ENCODE data around the gene PLET1. TPM values are rescaled to one million over a fixed set of nuclear protein-coding genes. Genes with fewer than 3 reads are reported as not detected.

PLET1 gene, protein sequence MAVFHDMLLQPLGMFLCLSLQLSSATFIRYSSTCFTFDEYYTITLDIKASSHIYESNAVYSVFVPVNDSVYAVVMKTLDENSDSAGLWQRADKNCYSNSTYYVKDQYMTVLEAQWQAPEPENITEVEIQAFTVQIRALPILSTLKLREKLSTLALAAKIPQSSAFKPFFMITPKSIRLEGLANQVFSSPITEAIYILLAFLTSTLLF
- 0.26 TPM in 1 of 2 replicates, not detected in the other for total RNA-seq (2014; rRNA removed)
- Bru-seq, nascent RNA, result percentile 12 among the genes with signal in this experiment
- percentile 7 among the genes with signal in this experiment for BruChase-seq, experiment 1, labeled RNA remaining after a 6-hour chase
- not detected for BruChase-seq, experiment 2, labeled RNA remaining after a 2-hour chase
- long read RNA-seq, partial matches to known transcripts, result 0 of 1 reads
- long read RNA-seq, other reads (novel, unspliced or antisense), result 1 of 1 reads

DNA sequence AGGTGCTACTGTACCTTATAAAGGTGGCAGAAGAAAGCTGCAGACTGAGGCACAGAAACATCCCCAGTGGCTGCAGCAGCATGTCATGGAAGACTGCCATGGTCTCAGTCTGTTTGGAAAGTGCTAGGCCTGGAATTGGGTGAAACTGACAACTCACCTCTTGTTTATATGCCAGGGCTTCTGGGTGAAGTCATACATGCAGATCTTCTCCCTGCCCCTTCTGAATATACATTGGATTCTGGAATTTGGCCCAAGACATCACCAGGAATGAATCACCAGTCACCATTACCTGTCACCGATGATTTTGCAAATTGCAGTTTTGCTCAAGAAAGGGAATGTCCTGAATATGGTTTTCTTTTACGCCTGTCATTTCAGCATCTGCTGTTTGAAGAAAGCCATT is at the start of gene PLET1:
PLET1 (minus strand) TSS at position 371 of the 400 bp plus-strand sequence; CDS start at position 100, 271 bp downstream.
- peak; percentile 83 for ATAC-seq
- Histone ChIP-seq H3K36me3 (ENCODE audit: low read depth, low read length) (no peaks in the 10 kb centered on the region), H3K79me2 (ENCODE audit: low read length) (no peaks in the 10 kb centered on the region), H3K4me3 (ENCODE audit: low read length) (no peak within 1 kb of the TSS), H3K4me2 (ENCODE audit: low read length) (peak within 1 kb of the TSS; percentile 27), H3K9me3 (ENCODE audit: low read length) (no peaks in the 10 kb centered on the region), H3K9ac (ENCODE audit: low read length) (peak within 1 kb of the TSS; percentile 3; the same call in 1 of the 2 replicates), H2AFZ (ENCODE audit: low read length) (peak within 1 kb of the TSS; percentile 23; the same call in 1 of the 2 replicates), H3K4me1 (ENCODE audit: insufficient read depth, low read length) (peaks cover 18% of the 10 kb centered on the region), H3F3A (ENCODE audit: low read length, unreplicated experiment) (no peaks in the 10 kb centered on the region), H3K27me3 (ENCODE audit: low read length) (no peaks in the 10 kb centered on the region), H4K20me1 (ENCODE audit: low read length) (no peaks in the 10 kb centered on the region), H3K9me2 (replicated peaks; ENCODE audit: low read length) (no peaks in the 10 kb centered on the region), H3K27ac (ENCODE audit: low read length) (peak within 1 kb of the TSS; percentile 48)
- TF ChIP-seq, protein P1, sequence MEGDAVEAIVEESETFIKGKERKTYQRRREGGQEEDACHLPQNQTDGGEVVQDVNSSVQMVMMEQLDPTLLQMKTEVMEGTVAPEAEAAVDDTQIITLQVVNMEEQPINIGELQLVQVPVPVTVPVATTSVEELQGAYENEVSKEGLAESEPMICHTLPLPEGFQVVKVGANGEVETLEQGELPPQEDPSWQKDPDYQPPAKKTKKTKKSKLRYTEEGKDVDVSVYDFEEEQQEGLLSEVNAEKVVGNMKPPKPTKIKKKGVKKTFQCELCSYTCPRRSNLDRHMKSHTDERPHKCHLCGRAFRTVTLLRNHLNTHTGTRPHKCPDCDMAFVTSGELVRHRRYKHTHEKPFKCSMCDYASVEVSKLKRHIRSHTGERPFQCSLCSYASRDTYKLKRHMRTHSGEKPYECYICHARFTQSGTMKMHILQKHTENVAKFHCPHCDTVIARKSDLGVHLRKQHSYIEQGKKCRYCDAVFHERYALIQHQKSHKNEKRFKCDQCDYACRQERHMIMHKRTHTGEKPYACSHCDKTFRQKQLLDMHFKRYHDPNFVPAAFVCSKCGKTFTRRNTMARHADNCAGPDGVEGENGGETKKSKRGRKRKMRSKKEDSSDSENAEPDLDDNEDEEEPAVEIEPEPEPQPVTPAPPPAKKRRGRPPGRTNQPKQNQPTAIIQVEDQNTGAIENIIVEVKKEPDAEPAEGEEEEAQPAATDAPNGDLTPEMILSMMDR (conservative IDR thresholded peaks at IDR 0.05; ENCODE audit: low read depth, low read length), result no peak
- TF ChIP-seq EZH2phosphoT487 (IDR thresholded peaks at IDR 0.05; ENCODE audit: borderline replicate concordance, low read length) (no peak), EZH2 (IDR thresholded peaks at IDR 0.05; ENCODE audit: low read length, unreplicated experiment) (no peak)
- ChIA-PET POLR2A (ENCODE audit: unreplicated experiment) (no interaction called here), CTCF (no interaction called here)
- intact Hi-C loops (cut with micrococcal nuclease), result loop anchor here (5.0 kb wide), 1 partner anchor 43 kb away; no protein-coding TSS in a partner anchor
- peak; percentile 83 for DNase-seq
- no TSS peak for BruUV-seq (replicated peaks)

DNA sequence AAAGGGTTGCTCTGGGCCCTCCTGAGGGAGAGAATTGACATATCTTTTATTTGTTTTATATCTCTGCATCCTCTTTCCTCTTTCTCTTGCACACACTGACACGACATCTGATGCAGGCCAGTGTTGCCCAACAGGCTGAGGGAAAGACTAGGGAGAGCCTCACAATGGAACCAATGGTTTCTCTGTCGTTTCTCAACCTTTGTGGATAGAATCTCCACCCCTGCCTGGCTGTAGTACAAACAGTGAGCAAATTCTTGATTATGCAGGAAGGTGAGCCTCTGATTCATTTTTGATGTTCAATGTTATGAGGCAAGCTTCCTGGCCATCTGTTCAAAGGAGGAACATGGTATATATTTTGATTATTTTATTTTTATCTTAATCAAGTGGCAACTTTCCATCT is 49.8 kb upstream of the PLET1 start:
- ChIA-PET CTCF (no interaction called here), POLR2A (ENCODE audit: unreplicated experiment) (no interaction called here)
- no peaks in the 10 kb centered on the region for H3K9me2 ChIP-seq (replicated peaks; ENCODE audit: low read length)
- intact Hi-C loops (cut with micrococcal nuclease), result no loop called here
- ATAC-seq, result peak; percentile 46
- H3K9ac ChIP-seq (ENCODE audit: low read length), result no peak overlapping the region
- no TSS peak for BruUV-seq (replicated peaks)
- H3K27me3 ChIP-seq (ENCODE audit: low read length), result no peaks in the 10 kb centered on the region
- H3K36me3 ChIP-seq (ENCODE audit: low read depth, low read length), result no peaks in the 10 kb centered on the region
- no peaks in the 10 kb centered on the region for H4K20me1 ChIP-seq (ENCODE audit: low read length)
- H3K27ac ChIP-seq (ENCODE audit: low read length), result peak overlapping the region; percentile 62
- no peak overlapping the region for H2AFZ ChIP-seq (ENCODE audit: low read length)
- peaks cover 15% of the 10 kb centered on the region for H3K4me1 ChIP-seq (ENCODE audit: insufficient read depth, low read length)
- no peak overlapping the region for H3K4me3 ChIP-seq (ENCODE audit: low read length)
- DNase-seq, result peak; percentile 90
- no peaks in the 10 kb centered on the region for H3F3A ChIP-seq (ENCODE audit: low read length, unreplicated experiment)
- TF ChIP-seq EZH2 (IDR thresholded peaks at IDR 0.05; ENCODE audit: low read length, unreplicated experiment) (no peak), EZH2phosphoT487 (IDR thresholded peaks at IDR 0.05; ENCODE audit: borderline replicate concordance, low read length) (no peak)
- TF ChIP-seq, protein P1 (conservative IDR thresholded peaks at IDR 0.05; ENCODE audit: low read depth, low read length), result no peak
- H3K4me2 ChIP-seq (ENCODE audit: low read length), result peak overlapping the region; percentile 21; the same call in 1 of the 2 replicates
- H3K79me2 ChIP-seq (ENCODE audit: low read length), result no peaks in the 10 kb centered on the region
- no peaks in the 10 kb centered on the region for H3K9me3 ChIP-seq (ENCODE audit: low read length)

DNA sequence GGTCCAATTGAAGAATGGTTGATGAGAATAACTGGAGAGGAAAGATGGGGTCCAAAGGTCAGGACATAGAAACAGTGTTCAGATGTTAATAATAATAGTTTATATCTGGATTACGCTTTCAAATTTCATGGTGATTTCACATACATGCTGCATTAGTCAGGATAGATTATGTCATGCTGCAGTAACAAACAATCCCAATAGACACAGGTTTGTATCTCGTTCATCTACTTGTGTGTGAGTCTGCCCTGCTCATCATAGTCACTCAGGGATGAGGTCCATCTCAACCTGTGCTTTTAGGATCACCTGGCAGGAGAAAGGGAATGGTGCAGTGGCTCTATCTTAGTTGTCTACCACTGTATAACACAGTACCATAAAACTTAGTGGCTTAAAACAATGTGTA is 48.0 kb upstream of the PLET1 start:
- Histone ChIP-seq H3K27me3 (ENCODE audit: low read length) (no peaks in the 10 kb centered on the region), H3K4me3 (ENCODE audit: low read length) (no peak overlapping the region), H3F3A (ENCODE audit: low read length, unreplicated experiment) (no peaks in the 10 kb centered on the region), H3K9me2 (replicated peaks; ENCODE audit: low read length) (no peaks in the 10 kb centered on the region), H2AFZ (ENCODE audit: low read length) (no peak overlapping the region), H3K4me1 (ENCODE audit: insufficient read depth, low read length) (peaks cover 15% of the 10 kb centered on the region), H3K9me3 (ENCODE audit: low read length) (no peaks in the 10 kb centered on the region), H3K36me3 (ENCODE audit: low read depth, low read length) (no peaks in the 10 kb centered on the region), H3K9ac (ENCODE audit: low read length) (no peak overlapping the region), H3K79me2 (ENCODE audit: low read length) (no peaks in the 10 kb centered on the region), H4K20me1 (ENCODE audit: low read length) (no peaks in the 10 kb centered on the region), H3K27ac (ENCODE audit: low read length) (no peak overlapping the region), H3K4me2 (ENCODE audit: low read length) (no peak overlapping the region)
- TF ChIP-seq EZH2 (IDR thresholded peaks at IDR 0.05; ENCODE audit: low read length, unreplicated experiment) (no peak), EZH2phosphoT487 (IDR thresholded peaks at IDR 0.05; ENCODE audit: borderline replicate concordance, low read length) (no peak)
- TF ChIP-seq, protein P1 (conservative IDR thresholded peaks at IDR 0.05; ENCODE audit: low read depth, low read length), result no peak
- POLR2A ChIA-PET (ENCODE audit: unreplicated experiment), result no interaction called here
- ATAC-seq (no peak), DNase-seq (no peak)
- intact Hi-C loops (cut with micrococcal nuclease), result no loop called here
- CTCF ChIA-PET, result no interaction called here
- BruUV-seq (replicated peaks), result no TSS peak

Measured in PC-3 (cell line).